ENCODE data around the gene TBCEL.

GRCh38 chr11:121129362-121130340, 105.7 kb downstream of the TBCEL start:
- no peak for TF ChIP-seq CTCF (IDR thresholded peaks at IDR 0.05; ENCODE audit: low read depth, low read length, poor library complexity, severe bottlenecking)
- TF ChIP-seq EZH2phosphoT487 (IDR thresholded peaks at IDR 0.05; ENCODE audit: borderline replicate concordance, low read length) = no peak

Data from DOHH2 (cell line).